HG03060 (cell line): ENCODE data around the gene ASPHD2.

Experiments used
- ATAC-seq: cut with Tn5 transposase; IDR thresholded peaks from one replicate; pipeline ENCODE4 v1.9.1; 2021; ENCODE audit warnings: low read depth, moderate number of reproducible peaks; ENCODE audit not compliant: unreplicated experiment

The ASPHD2 gene

DNA sequence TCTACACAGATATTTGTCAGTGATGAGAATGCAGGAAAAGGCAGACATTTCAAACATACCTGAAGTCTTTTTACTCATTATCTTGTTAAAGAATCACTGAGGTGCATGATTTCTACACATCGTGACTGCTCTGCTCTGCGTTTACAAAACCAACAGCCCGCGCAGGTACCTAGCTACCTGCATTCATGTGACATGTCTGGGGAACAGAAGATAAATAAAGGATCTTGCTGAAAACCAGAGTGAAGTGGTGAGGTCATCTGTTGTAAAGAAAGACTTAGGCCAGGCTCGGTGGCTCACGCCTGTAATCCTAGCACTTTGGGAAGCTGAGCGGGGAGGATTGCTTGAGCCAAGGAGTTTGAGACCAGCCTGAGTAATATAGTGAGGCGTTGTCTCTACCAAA lies 15.7 kb downstream of the ASPHD2 start:
- no peak for ATAC-seq

DNA sequence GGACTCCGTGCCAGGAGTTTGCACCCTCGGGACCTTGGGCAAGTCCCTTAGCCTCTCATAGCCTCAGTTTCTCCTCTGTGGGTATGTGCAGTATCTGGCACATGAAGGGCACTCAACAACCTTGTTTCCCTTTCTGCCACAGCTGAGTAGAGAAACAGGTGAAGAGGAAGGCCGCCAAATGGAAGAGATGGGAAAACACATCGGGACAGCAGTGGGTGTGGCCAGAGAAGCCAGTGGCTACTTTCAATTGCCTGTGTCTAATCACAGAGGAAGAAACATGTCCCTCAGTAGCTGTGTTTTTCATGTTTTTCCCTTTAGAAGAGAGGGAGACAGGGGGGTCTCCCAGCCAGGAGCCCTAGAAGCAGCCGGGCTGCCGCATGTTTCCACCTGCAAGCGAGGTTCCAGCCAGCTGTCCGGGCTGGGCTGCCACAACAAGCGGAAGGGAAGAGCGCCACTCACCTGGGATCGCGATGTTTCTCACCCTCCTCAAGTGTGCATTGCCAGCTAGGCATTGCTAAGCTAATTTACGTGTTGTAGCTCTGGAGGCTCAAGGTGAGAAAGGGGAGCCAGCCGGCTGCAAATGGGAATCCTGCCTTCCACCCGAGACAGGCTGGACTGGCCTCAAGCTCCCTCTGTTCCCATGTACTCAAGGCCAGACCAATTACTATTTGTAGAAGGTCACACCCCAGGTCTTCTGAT lies 16.7 kb downstream of the ASPHD2 start:
- ATAC-seq: no peak

DNA sequence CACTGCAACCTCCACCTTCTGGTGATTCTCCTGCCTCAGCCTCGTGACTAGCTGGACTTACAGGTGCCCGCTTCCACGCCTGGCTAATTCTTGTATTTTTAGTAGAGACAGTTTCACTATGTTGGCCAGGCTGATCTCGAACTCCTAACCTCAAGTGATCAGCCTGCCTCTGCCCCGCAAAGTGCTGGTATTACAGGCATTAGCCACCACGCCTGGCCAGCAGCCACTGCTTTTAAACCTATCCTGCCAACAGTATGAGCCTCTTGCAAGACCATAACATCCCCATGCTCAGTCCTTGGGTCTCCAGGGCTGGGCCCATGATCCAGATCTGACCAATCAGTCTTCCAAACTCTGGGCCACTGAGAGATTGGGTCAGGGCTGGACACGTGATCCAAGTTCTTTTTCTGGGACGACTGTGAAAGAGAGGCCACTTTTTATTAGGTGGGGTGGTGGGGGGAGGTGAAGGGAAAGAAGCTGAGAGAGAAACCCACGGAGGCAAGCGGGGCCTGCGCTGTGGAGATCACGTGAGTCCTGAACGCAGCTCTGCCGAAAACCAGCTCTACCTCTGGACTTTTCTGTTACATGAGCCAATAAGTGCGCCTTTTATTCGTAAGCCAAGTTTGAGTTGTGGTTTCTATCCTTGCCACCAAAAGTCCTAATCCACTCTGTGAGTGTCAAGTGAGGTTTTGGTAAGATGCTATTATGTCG lies 17.9 kb downstream of the ASPHD2 start:
- no peak for ATAC-seq

DNA sequence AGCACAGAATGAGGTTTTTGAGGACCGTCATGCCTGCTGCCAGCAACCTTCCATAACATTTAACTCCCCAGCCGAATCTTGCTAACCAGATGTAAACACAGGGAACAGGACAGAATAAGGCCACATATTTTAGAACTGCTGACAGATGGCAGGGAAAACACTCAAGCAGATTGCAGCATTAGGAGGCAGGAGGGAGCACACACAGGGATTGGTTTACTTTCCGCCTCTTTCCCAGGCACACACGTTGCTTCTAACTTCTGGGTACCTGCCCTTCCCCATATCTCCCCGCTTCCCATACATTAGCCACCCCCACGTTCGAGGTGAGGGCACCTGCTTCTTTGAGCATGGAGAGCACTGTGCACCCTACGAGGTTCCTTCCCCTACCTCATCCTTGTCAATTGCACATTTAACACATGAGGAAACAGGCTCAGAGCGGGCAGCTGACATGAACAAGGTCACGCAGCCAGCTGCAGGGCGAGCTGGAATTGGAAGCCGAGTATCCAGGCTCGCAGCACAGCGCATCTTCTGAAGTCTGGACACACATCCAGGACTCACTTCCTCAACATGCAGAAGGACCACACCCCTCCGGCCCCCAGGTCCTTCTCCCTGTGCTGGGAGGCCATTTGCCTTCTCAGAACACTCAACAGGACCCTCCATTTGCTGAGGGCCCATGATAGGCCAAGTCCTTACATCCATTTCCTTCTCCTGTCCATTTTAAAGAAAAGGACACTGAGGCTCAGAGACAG lies 18.7 kb downstream of the ASPHD2 start:
- ATAC-seq: no peak

DNA sequence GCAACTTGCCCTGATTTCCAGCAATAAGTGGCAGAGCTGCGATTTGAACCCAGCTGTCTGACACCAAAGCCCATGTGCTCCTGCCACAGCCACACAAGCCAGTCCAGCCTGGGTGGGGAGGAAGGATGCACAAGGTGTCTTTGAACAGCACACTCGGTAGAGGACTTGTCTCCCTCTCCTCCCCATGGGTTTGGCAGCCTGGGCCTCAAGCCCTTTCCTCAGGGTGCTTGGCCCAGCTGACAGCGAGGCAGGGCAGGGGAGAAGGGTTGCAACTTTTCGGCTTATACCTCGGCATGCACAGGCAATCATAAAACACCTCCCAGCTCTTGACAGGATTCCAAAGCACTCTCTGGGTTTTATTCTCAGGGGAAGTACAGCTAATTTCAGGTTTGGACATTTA lies 19.3 kb downstream of the ASPHD2 start:
- ATAC-seq: no peak

DNA sequence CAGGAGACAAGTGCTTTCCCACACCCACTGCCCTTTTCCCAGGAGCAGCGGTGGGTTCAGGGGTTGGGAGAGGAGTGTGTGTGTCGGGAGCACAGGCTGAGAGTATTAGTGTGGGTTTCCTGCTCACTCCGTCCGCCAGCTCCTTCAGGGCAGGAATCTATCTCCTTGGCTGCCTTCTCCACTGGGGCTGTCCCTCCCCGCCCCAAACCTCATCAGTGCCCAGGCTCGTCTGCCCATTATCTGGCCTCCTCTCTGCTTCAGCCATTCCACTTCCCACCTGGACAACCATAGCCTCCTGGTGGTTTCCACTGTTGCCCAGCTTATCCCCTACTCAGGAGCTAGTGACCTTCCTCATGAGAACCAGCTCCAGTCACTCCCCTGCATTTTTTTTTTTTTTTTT lies 19.9 kb downstream of the ASPHD2 start:
- no peak for ATAC-seq

DNA sequence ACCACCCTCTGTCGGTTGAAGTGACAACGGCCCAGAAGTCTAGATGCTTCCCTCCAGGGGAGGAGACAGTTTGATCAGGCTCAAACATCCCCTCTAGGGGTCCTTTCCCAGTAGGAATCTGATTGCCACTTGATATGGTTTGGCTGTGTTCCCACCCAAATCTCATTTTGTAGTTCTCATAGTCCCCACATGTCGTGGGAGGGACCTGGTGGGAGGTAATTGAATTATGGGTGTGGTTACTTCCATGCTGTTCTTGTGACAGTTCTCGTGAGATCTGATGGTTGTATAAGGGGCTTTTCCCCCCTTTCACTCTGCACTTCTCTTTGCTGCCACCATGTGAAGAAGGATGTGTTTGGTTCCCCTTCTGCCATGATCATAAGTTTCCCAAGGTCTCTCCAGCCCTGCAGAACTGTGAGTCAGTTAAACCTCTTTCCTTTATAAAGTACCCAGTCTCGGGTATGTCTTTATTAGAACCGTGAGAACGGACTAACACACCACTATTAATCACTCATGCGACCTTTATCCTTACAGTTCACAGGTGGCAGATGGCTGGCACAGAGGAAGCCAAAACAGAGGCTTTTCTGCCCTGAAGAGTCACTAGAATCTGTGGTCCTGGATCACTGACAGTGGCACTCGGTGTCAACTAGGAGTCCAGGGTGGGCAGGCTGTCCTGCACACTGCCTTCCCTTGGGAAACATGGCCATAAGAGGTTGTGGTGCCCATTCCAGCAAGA lies 21.6 kb downstream of the ASPHD2 start:
- no peak for ATAC-seq

DNA sequence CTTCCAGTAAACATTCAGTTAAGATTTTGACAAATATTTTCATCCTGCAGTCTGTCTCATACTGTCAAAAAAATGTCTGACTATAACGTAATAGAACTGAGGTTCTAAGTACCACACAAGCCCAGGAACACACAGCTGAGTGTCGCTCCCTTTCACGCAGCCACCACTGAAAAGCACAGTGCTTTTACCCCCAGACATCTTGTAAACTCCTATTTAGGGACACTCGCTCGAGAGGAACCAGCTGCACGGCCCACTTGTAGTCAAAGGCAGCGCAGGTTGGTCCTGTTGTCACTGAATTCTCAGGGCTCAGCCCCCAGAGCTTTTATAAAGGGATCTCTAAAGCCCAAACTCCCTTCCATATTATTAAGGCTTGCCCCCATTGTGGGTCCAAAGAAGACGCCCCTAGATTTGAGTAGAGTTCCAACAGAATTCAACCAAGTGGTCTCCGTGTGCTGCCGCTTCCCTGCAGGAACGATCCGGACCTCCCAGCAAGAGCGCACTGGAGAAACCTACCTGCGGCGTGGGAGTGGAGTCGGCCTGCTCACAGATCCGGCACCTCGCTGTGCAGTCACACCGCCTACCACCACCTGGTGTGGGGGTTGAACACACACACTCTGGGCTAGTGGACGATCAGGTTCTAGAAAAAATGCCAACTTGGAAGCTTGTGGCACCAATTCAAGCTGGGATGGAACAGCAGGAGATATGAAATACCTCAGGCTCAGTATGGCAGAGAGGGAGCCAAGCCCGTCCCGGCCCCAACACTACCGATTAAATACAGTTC lies 23.4 kb downstream of the ASPHD2 start:
- ATAC-seq: no peak

DNA sequence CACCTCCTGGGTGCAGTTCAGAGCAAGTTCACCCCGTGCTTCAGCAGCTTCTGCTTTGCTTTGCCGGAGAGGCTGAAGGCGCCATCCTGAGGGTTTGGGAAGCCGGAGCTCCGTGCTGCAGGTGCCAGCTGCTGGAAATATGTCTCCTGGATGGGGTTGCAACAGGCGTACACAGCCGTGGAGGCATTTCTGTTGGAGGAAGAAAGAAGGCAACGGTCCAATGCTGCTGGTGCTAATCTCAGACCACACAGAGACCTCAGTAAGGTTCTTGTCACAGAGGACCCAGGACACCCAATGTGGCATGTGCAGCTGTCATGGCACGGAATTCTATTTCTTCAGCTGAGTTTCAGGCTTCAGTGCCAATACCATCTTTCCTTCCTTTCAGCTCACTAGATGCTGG lies 24.2 kb downstream of the ASPHD2 start:
- ATAC-seq: no peak

DNA sequence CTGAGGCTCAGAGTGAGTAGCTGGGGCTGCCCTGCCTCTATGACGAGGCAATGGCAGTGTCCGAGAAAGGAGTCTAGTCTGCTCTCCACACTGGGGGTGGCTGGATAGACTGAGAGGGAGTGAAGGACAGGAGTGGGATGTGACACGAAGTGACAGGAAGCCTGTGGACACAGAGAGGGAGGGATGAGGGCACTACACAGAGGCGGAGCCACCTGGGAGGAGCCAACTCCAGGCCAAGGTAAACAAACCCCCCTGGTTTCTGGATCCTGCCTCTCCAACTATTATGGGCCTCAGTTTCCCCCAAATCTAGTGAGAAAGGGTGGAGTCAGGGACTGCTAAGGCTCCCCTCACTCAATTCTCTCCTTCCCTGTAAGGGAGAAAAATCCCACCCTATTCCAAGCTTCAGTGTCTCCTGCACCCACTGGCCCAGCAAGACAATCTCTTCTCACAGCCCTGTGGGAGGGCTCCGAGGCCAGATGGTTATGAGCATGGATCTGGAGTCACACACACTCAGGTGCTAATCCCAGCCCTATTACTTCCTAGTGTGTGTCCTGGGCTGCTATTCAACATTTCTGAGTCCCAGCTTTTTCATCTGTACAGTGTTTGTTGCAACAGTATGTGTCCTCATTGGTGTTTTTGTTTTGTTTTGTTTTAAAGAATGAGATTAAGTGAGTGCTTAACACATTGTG lies 24.9 kb downstream of the ASPHD2 start:
- no peak for ATAC-seq

DNA sequence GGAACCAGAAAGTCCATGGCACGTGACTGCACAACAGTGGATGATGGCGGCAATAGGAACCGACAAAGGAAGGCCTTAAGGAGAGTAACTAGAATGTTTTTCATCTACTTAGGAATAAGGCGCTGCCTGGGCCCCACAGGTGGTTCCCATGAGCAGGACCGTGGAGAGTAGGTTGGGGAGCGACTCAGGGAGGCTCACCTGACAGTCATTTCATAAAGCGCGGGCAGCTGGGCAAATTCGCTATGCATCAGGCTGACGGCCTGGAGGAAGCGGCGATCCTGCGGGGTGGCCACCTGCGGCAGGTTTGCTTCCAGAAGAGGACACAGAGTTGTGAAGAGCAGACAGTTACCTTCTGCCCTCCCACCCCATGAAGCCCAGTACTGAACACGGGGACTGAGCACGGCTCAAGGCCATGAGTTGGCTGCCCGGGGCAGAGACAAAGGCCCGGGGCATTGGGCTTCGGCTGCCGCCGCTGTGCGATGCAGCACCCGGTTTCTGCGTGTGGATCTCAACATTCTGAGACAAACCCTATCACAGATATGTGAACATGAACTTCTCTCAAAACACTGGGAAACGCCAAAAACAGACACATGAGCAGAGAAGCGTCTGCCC lies 28.7 kb downstream of the ASPHD2 start:
- no peak for ATAC-seq

DNA sequence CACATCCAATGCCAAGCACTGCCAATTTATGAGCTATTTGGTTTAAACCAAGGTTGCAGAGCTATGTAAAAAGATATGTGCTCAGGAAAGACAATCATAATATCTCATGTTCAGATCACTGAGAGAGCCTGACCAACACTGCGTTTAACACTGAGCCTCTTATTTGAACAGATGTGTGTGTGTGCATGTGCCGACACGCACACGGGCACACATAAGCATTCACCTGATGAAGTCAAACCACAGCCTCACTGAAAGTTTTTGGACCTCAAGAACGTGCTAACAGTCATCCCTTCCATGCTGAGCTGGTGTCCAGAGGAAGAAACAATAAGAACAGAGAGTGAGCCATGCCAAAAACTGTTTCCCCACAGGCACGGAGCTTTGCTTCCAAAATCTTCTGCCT lies 31.1 kb downstream of the ASPHD2 start:
- ATAC-seq: no peak

DNA sequence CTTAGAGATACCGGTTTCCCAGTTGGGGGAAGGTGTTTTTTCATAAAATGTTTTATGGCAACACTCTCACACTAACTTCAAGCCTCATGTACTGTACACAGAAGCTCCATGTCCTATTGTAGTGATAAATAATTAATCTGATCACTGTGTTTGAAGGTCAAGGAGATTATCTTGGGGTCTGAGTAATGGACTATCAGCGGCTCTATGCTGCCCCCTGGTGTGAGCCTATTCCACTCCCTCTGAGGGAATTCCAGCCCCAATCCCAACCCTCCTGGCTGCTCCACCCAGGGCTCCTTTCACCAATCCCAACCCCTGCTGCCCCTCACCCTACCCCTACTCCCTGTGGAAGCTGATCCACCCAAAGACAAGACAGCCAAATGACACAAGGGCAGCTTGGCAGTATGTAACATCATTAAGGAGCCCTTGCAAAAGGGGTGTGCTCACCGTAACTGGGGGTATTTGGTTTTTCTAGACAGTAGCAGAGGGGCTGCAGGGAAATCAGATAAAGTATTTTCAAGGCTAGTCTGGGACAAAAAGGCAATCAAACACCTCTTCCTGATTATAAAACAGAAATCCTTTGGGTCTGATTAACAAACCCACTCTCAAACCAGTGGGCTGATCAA lies 32.2 kb downstream of the ASPHD2 start:
- no peak for ATAC-seq

DNA sequence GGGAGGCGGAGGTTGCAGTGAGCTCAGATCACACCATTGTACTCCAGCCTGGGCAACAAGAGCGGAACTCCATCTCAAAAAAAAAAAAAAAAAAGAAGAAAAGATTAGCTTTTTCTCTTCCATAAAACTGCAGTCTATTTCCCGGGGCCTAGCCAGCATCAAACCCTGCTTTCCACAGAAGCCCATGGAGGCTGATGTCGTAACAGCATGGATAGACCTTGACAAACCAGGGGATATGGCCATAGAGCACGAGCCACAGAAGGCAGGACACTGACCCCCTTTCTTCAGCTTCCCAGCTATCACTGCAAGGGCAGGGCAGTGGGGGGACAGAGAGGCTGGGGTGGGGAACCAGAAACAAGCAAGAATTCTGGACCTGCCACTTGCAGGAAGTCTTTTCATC lies 33.0 kb downstream of the ASPHD2 start:
- ATAC-seq: no peak

DNA sequence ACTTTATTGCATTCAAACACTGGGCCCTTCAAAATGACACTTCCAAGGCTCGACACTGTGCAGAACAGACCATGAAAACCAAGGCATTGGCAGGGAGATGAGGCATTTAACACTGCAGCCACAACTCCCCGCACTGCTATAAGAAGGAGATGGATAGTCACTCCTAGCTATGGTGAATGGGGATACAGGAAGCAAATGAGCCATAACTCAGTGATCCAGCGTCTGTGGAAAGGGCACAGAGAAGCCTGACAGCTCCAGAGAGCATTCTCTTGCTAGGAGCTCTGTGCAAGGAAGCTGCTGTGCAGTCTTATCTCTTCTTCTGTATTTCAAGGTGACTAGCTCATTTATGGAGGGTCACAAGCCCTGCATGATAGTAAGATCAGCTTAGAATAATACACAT lies 33.6 kb downstream of the ASPHD2 start:
- ATAC-seq: no peak

DNA sequence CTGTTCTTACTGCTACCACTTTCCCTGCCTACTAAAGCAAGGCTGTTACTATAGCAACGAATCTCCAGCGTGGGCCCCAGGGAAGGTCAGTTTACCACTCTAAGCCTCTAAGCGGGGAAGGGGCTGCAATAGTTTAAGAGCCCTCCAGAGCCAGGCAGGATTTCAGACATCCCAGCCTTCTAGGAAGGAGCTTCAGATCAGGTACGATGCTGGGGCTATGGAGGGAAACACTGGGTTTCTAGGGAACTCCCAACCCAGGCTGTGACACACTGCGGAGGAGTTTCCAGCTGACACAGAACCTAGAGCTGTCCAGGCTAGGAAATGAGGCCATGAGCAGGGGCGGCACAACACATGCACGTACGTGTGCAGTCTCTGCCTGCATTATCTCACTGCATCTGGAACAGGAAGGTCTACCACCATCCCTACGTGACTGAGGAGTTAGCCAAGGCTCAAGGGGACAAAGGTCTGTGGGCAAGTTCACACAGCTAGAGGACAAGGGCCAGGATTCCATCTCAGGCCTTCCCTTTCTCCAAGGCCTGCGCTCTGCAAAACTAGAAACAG lies 34.1 kb downstream of the ASPHD2 start:
- ATAC-seq: no peak

DNA sequence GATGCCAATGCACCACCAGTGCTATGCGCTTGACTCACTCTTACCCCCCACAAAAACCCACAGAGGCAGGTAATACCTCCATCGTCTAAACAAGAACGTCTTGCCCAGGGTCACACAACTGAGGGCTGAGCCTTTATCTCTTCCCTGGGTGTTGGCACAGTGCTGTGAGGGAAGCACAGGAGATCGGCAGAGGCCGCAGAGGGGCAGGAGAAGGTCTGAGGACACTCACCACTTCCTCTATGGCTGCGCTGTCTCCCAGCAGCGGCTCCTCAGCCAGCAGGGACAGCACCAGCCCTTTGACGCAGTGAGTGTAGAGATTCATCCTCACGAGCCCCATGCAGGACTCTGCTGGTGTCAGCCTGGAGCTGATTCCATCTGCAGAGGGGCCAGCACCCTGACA lies 34.6 kb downstream of the ASPHD2 start:
- no peak for ATAC-seq

DNA sequence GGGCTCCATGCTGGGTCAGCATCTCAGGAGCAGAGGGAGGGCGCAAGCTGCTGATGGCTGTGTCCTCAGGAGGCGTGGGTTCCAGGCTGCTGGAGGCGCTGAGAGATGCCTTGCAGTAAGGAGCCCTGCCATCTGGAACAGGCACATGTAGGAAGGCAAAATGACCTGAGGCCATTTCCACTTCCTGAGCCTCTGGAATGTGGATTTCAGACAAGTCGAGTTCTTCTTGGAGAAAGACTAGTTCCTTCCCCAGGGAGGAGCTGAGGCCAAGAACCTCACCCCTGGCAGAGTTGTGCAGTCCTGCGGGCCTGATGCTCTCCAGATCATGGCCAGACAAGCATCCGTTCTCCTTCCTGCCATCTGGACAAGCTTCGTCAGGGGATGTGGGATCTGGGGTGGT lies 35.3 kb downstream of the ASPHD2 start:
- no peak for ATAC-seq

DNA sequence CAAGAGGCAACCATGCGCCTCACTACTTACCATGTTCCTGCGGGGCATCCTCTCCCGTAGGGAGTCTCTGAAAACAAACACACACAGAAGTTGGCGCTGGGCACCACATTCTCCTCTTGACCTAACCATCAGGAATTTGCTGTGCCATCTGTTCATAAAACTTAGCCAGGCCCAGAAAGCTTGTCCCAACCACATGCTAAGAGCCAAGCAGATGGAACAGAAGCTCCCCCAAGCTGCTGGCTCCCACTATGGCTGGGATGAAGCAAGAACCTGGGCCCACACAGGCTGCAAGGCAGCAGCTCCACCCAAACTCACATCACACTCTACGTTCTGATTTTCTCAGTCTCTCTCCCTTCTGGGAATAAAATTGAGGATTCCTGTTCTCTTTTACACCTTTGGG lies 37.1 kb downstream of the ASPHD2 start:
- ATAC-seq: no peak
